Lower lobe of right lung (tissue), 2 donors: ENCODE results near the gene MIF. TPM values are rescaled to one million over a fixed set of nuclear protein-coding genes. Genes with fewer than 3 reads are reported as not detected.
"Not testable (repeated sequence)": the region's sequence is repeated elsewhere in the genome, so short reads cannot be mapped to it uniquely, and the experiment has no call there.

ENCODE experiments used
- ATAC-seq, 2 donors: fragments of 200-7000 bp; cut with Tn5 transposase; one replicate each; pipeline ENCODE4 v1.9.1; 2020 to 2022; ENCODE audit warnings: mild to moderate bottlenecking in 2 of 2, moderate library complexity in 2 of 2
- DNase-seq: peaks from one replicate; pipeline ENCODE4 v3.0.0-alpha.2; 2020
- H3K27ac ChIP-seq: fragments of 200-600 bp; one replicate; pipeline ENCODE4 v1.8.0; 2022
- H3K27me3 ChIP-seq: fragments of 200-600 bp; one replicate; pipeline ENCODE4 v1.8.0; 2022; ENCODE audit warnings: low read depth
- H3K36me3 ChIP-seq: fragments of 200-600 bp; one replicate; pipeline ENCODE4 v1.8.0; 2022; ENCODE audit warnings: mild to moderate bottlenecking
- H3K4me1 ChIP-seq: fragments of 200-600 bp; one replicate; pipeline ENCODE4 v1.8.0; 2022
- H3K4me3 ChIP-seq: fragments of 200-600 bp; one replicate; pipeline ENCODE4 v1.8.0; 2022; ENCODE audit warnings: mild to moderate bottlenecking
- H3K9me3 ChIP-seq: fragments of 200-600 bp; one replicate; pipeline ENCODE4 v1.8.0; 2022
- intact Hi-C: fragments of 100-400 bp; cut with DNase I; formaldehyde crosslinking; loops from one replicate; pipeline ENCODE4 v1.11.0; 2022
- total RNA-seq: library from RNA; stranded (reverse); fragmentation: NEBNext Ultra II Directional; extraction: Animal tissue kit (Norgen Biotek cat#: 25700); gene quantifications from one replicate; pipeline ENCODE4 v1.2.1, GENCODE V29; 2021
- TF ChIP-seq, protein P1 (sequence below): fragments of 200-600 bp; IDR thresholded peaks from one replicate; pipeline ENCODE4 v1.8.0; 2022; ENCODE audit warnings: antibody characterized with exemption, mild to moderate bottlenecking
- donor health status: DM: no; HTN: yes; CAD: no; lungs with severe emphysema.

Gene MIF
- total RNA-seq, 1 donor from 2014 or later, result 231 TPM

DNA sequence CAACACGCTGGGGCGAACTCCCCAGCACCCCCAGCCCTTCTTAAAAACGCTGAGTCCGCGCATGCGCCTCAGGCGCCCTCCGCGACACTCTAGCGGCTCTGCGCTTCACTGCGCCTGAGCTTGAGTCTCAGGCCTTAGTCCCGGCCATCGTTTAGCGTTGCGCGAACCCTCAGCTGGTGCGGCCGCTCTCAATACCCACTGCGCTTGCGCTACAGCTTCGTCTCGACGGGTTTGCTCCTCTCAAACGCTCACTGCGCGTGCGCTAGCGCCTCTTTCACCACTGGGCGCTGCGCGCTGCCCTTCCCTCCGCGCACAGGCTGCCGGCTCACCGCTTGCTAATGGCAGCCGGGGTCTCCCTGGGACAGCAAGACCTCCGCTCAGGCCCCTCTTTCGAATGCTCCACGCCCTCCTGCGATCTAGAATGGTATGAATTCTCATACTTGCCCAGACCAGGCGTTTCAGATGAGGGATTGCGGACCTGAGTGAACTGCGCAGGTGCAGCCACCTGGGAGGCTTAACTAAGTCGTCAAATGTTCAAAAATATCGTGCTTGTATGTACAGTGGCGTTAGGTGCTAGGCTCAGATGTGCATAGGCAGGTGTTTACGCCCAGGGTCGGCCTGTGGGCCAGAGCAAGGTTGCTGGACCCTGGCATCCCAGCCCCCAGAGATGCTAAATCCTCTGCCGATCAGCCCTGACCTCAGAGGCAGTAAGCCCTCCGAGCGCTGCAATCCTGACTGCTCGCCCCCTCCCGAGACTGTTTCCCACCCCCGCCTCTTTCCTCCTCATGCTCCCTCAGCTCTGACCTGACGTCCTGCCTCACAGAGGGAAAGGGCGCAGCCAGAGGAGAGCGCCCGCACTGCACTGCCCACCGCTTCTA lies 36.3 kb upstream of the MIF start, which contains the start of gene SLC2A11:
TSS of gene SLC2A11 (plus strand) at position 270 of the 878 bp plus-strand sequence. CDS start at position 395, 125 bp downstream.
- Histone ChIP-seq H3K36me3 (no peaks in the 10 kb centered on the region), H3K27ac (peak within 1 kb of the TSS; percentile 87), H3K9me3 (no peaks in the 10 kb centered on the region), H3K4me1 (peaks cover 9% of the 10 kb centered on the region), H3K4me3 (peak within 1 kb of the TSS; percentile 83), H3K27me3 (no peaks in the 10 kb centered on the region)
- ATAC-seq (peak; percentile 98 to 99), DNase-seq (peak; percentile 99)
- TF ChIP-seq, protein P1, sequence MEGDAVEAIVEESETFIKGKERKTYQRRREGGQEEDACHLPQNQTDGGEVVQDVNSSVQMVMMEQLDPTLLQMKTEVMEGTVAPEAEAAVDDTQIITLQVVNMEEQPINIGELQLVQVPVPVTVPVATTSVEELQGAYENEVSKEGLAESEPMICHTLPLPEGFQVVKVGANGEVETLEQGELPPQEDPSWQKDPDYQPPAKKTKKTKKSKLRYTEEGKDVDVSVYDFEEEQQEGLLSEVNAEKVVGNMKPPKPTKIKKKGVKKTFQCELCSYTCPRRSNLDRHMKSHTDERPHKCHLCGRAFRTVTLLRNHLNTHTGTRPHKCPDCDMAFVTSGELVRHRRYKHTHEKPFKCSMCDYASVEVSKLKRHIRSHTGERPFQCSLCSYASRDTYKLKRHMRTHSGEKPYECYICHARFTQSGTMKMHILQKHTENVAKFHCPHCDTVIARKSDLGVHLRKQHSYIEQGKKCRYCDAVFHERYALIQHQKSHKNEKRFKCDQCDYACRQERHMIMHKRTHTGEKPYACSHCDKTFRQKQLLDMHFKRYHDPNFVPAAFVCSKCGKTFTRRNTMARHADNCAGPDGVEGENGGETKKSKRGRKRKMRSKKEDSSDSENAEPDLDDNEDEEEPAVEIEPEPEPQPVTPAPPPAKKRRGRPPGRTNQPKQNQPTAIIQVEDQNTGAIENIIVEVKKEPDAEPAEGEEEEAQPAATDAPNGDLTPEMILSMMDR, result peak; percentile 18
- intact Hi-C loops, result no loop called here

DNA sequence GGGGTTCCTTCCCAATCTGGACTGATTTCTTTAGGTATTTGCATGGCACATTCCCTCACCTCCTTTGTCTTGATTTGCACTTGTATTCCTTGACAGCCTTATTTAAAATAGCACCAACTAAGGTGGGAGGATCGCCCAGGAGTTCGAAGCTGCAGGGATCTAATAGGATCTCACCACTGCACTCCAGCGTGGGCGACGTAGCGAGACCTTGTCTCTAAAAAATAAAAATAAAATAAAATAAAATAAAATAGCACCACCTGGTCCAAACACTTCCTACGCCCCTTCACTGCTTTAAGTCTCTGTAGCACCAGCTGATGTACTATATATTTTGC lies 35.7 kb upstream of the MIF start:
- TF ChIP-seq, protein P1, result no peak
- Histone ChIP-seq H3K9me3 (no peaks in the 10 kb centered on the region), H3K36me3 (no peaks in the 10 kb centered on the region), H3K4me3 (peak overlapping the region; percentile 83), H3K27me3 (no peaks in the 10 kb centered on the region), H3K4me1 (peaks cover 9% of the 10 kb centered on the region), H3K27ac (peak overlapping the region; percentile 87)
- no peak for DNase-seq
- no peak for ATAC-seq
- intact Hi-C loops, result no loop called here

DNA sequence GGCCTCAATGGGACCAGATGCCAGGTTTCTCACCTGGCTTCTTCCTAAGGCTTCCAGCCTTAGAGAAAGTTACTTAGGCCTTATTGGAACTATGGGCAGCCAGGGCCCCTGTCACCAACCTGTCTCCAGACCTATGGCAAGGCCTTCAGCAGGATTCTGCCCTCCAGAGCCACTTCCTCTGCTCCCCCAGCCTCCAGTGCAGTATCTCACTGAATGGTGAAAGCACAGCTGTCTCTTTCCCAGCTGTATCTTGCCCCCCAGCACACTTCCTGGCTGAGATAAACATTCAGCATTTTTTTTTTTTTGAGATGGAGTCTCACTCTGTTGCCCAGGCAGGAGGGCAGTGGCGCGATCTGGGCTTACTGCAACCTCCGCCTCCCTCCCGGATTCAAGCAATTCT lies 35.0 kb upstream of the MIF start:
- TF ChIP-seq, protein P1, result no peak
- Histone ChIP-seq H3K4me3 (no peak overlapping the region), H3K4me1 (peaks cover 9% of the 10 kb centered on the region), H3K36me3 (no peaks in the 10 kb centered on the region), H3K27me3 (no peaks in the 10 kb centered on the region), H3K9me3 (no peaks in the 10 kb centered on the region), H3K27ac (no peak overlapping the region)
- intact Hi-C loops, result no loop called here
- DNase-seq, result no peak
- no peak for ATAC-seq

DNA sequence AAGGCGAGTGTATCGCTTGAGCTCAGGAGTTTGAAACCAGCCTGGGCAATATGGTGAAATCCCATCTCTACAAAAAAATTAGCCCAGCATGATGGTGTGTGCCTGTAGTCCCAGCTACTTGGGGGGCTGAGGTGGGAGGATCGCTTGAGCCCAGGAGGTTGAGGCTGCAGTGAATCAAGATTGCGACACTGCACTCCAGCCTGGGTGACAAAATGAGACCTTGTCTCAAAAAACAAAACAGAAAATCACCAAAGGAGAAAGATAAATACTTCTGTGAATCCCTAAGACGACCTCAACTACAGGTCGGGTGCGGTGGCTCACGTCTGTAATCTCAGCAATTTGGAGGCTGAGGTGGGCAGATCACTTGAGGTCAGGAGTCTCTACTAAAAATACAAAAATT lies 34.0 kb upstream of the MIF start:
- H3K27ac ChIP-seq, H3K27me3 ChIP-seq, H3K4me3 ChIP-seq, H3K36me3 ChIP-seq, DNase-seq, intact Hi-C loops, H3K9me3 ChIP-seq, ATAC-seq, H3K4me1 ChIP-seq: not testable (repeated sequence)

DNA sequence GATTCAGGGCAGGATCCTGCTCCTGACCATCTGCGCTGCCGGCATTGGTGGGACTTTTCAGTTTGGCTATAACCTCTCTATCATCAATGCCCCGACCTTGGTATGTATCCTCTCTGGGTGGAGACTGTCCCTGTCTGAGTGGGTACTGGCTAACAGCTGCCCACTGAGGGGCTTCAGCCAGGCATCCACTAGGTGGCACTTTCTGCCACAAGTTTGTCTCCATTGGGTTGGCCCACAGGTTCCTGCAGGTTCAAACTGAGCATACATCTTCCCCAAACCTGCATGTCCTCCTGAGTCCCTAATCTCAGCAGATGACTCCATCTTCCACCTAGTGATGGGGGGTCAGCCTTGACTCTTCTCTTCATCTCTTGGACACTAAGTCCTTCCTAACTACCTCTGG lies 32.1 kb upstream of the MIF start:
- H3K4me3 ChIP-seq, result no peak overlapping the region
- intact Hi-C loops, result no loop called here
- peaks cover 9% of the 10 kb centered on the region for H3K4me1 ChIP-seq
- no peak overlapping the region for H3K27ac ChIP-seq
- no peaks in the 10 kb centered on the region for H3K36me3 ChIP-seq
- DNase-seq (peak; percentile 42), ATAC-seq (no peak)
- H3K9me3 ChIP-seq, result no peaks in the 10 kb centered on the region
- H3K27me3 ChIP-seq, result no peaks in the 10 kb centered on the region
- TF ChIP-seq, protein P1, result peak; percentile 39

DNA sequence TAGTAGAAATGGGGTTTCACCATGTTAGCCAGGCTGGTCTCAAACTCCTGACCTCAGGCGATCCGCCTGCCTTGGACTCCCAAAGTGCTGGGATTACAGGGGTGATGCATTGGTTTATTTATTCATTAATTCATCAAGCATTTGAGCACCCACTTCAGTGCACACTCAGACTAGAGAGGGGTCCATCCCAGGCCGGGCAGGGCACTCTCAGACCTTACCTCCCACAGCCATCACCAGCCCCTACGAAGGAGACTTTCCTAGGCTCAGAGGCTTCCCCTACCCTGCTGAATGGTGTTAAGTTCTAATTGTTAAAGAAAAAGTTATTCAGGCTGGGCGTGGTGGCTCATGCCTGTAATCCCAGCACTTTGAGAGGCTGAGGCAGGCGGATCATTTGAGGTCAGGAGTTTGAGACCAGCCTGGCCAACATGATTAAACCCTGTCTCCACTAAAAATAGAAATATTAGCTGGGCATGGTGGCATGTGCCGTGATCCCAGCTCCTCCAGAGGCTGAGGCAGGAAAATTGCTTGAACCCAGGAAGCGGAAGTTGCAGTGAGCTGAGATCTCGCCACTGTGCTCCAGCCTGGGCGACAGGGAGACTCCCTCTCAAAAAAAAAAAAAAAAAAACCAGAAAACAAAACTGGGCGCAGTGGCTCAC lies 29.6 kb upstream of the MIF start:
- ATAC-seq, H3K4me3 ChIP-seq, H3K9me3 ChIP-seq, H3K27me3 ChIP-seq, intact Hi-C loops, H3K27ac ChIP-seq, H3K4me1 ChIP-seq: not testable (repeated sequence)
- peaks cover 14% of the 10 kb centered on the region for H3K36me3 ChIP-seq
- peak; percentile 11 for DNase-seq
